Left ventricle myocardium inferior (tissue), 1 donor: ENCODE data around the gene FAT2. TPM values are rescaled to one million over a fixed set of nuclear protein-coding genes. Genes with fewer than 3 reads are reported as not detected.

Source experiments
- DNase-seq: peaks from one replicate; pipeline ENCODE4 v3.0.0-alpha.2; 2020
- H3K27ac ChIP-seq: fragments of 200-600 bp; replicated peaks from 2 replicates; pipeline ENCODE4 v1.8.0; 2021
- H3K27me3 ChIP-seq: fragments of 200-600 bp; 2 replicates; pipeline ENCODE4 v1.8.0; 2021; ENCODE audit warnings: low read depth
- H3K36me3 ChIP-seq: fragments of 200-600 bp; 2 replicates; pipeline ENCODE4 v1.8.0; 2021
- H3K4me1 ChIP-seq: fragments of 200-600 bp; 2 replicates; pipeline ENCODE4 v1.8.0; 2021
- H3K4me3 ChIP-seq: fragments of 200-600 bp; 2 replicates; pipeline ENCODE4 v1.8.0; 2021; ENCODE audit warnings: mild to moderate bottlenecking, moderate library complexity
- H3K9me3 ChIP-seq: fragments of 200-600 bp; replicated peaks from 2 replicates; pipeline ENCODE4 v1.8.0; 2021
- intact Hi-C: fragments of 100-400 bp; cut with micrococcal nuclease; formaldehyde crosslinking; loops from one replicate; pipeline ENCODE4 v1.11.0; 2022
- total RNA-seq: library from RNA; stranded (reverse); fragmentation: NEBNext Ultra II Directional; extraction: Animal tissue kit (Norgen Biotek cat#: 25700); gene quantifications from one replicate; pipeline ENCODE4 v1.2.1, GENCODE V29; 2021
- TF ChIP-seq, protein P1 (sequence below): fragments of 200-600 bp; IDR thresholded peaks from 2 replicates; pipeline ENCODE4 v1.8.0; 2021; ENCODE audit warnings: antibody characterized with exemption, mild to moderate bottlenecking, borderline replicate concordance
- donor health status: DM: no; HTN: yes; CAD: no; lungs with severe emphysema.

Gene FAT2
- total RNA-seq, 1 donor from 2014 or later, result not detected

GRCh38 chr5:151574444-151574996 is 16.6 kb downstream of the FAT2 start:
- no peaks in the 10 kb centered on the region for H3K36me3 ChIP-seq
- H3K4me3 ChIP-seq, result no peak overlapping the region
- no peaks in the 10 kb centered on the region for H3K9me3 ChIP-seq
- no peak overlapping the region for H3K27ac ChIP-seq
- TF ChIP-seq, protein P1, sequence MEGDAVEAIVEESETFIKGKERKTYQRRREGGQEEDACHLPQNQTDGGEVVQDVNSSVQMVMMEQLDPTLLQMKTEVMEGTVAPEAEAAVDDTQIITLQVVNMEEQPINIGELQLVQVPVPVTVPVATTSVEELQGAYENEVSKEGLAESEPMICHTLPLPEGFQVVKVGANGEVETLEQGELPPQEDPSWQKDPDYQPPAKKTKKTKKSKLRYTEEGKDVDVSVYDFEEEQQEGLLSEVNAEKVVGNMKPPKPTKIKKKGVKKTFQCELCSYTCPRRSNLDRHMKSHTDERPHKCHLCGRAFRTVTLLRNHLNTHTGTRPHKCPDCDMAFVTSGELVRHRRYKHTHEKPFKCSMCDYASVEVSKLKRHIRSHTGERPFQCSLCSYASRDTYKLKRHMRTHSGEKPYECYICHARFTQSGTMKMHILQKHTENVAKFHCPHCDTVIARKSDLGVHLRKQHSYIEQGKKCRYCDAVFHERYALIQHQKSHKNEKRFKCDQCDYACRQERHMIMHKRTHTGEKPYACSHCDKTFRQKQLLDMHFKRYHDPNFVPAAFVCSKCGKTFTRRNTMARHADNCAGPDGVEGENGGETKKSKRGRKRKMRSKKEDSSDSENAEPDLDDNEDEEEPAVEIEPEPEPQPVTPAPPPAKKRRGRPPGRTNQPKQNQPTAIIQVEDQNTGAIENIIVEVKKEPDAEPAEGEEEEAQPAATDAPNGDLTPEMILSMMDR, result no peak
- H3K27me3 ChIP-seq, result no peaks in the 10 kb centered on the region
- intact Hi-C loops, result no loop called here
- no peak for DNase-seq
- peaks cover 9% of the 10 kb centered on the region for H3K4me1 ChIP-seq

DNA sequence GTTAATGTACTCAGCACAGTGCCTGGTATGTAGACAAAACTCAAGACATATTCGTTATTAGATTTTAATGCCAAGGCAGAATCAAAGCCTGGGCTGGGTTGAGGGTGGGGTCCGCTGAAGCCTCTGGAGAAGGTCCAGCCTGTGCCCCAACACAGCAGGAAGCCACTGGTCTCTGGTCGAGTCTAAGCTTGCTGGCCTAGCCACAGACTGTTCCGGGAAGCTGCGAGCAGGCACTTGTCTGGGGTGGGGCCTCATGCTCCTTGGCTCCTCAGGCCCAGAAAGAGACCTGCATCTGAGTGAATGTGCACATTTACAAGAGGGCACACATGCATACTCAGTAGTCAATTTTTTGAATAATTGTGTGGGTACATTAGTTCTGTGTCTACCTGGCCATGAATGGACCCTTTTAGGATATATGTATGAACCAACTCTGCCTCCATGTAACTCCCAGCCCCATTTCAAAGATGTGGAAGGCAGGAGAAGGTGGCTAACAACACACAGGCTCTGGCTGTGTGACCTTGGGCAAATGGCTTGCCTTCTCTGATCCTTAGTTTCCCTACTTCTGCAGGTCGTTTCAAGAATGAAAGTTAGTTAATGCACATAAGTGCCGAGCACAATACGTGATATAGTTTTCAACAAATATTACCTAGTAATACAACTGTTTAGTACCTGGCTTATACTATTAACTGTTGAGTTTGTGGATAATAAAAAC is 18.3 kb downstream of the FAT2 start:
- Histone ChIP-seq H3K9me3 (no peaks in the 10 kb centered on the region), H3K4me1 (peaks cover 14% of the 10 kb centered on the region), H3K27ac (no peak overlapping the region), H3K27me3 (no peaks in the 10 kb centered on the region), H3K36me3 (no peaks in the 10 kb centered on the region), H3K4me3 (no peak overlapping the region)
- TF ChIP-seq, protein P1, result no peak
- intact Hi-C loops, result no loop called here
- DNase-seq, result no peak

GRCh38 chr5:151571270-151572173 is 19.6 kb downstream of the FAT2 start:
- DNase-seq, result no peak
- Histone ChIP-seq H3K4me3 (no peak overlapping the region), H3K27me3 (no peaks in the 10 kb centered on the region), H3K36me3 (no peaks in the 10 kb centered on the region), H3K9me3 (no peaks in the 10 kb centered on the region), H3K27ac (no peak overlapping the region), H3K4me1 (peaks cover 14% of the 10 kb centered on the region)
- TF ChIP-seq, protein P1, result no peak
- intact Hi-C loops, result no loop called here

DNA sequence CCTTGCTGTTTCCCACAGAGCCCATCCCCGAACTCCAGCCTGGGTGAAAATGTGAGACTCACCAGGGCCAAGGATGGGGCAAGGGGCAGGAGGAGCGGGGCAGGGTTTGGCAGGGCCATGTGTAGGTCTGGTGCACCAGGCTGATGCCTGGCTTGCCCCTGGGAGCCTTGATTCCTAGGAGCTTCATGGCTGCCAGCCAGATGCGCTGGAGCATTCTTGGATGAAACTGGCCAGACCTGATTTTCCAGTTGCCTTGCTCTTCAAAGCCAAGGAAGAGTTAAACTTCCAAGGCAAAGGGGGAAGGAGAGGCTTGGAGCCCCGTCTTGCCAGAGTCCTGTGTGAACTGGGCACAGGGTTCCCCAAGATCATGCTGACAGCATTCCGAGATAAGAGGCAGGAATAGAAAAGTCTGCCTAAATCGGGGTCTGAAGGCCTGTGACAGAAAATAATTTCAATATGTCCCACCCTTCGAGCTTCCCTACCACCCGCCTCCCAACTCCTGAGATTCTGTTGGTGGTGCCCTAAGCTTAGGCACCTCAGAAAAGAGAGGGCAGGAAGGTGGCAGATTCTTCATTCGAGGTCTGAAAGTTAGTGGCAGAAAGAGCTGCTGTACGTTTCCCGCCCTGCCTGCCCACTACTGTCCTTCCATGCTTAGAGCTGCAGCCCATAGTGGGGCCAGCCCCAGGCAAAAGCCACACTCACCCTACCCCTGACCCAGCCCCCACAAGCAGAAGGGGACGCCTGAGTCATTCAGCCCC is 20.4 kb downstream of the FAT2 start:
- Histone ChIP-seq H3K4me1 (peaks cover 14% of the 10 kb centered on the region), H3K27me3 (no peaks in the 10 kb centered on the region), H3K36me3 (no peaks in the 10 kb centered on the region), H3K4me3 (no peak overlapping the region), H3K9me3 (no peaks in the 10 kb centered on the region), H3K27ac (no peak overlapping the region)
- DNase-seq, result no peak
- intact Hi-C loops, result no loop called here
- TF ChIP-seq, protein P1, result no peak

DNA sequence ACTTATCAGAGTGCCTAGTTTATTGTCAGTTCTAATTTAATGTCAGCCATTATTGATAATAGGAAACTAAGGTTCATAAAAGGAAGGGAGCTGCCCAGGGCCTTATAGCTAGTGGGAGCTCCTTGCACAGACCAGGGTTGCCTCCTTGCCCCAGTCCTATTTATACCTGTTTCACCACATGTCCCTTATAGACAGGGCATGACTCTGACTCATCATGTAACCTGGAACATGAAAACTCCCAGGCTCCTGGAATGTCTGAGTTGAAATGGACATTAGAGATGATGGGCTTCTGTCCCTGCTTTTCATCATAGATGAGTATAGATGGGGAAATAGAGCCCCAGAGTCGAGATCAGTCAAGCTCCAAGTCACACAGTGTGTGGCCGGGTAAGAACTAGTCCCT is 21.1 kb downstream of the FAT2 start:
- H3K27ac ChIP-seq, result no peak overlapping the region
- no peak overlapping the region for H3K4me3 ChIP-seq
- H3K27me3 ChIP-seq, result no peaks in the 10 kb centered on the region
- H3K4me1 ChIP-seq, result peaks cover 14% of the 10 kb centered on the region
- no peaks in the 10 kb centered on the region for H3K36me3 ChIP-seq
- intact Hi-C loops, result no loop called here
- TF ChIP-seq, protein P1, result no peak
- no peak for DNase-seq
- no peaks in the 10 kb centered on the region for H3K9me3 ChIP-seq
